H1 (cell line): ENCODE data around the gene IQCF2.

Source experiments
- ATF2 ChIP-seq: IDR thresholded peaks from 2 replicates; pipeline ENCODE4 v1.6.1; 2012; ENCODE audit warnings: low read length, inconsistent platforms
- ATF3 ChIP-seq: IDR thresholded peaks from 2 replicates; pipeline ENCODE4 v1.6.1; 2011; ENCODE audit warnings: low read depth, mild to moderate bottlenecking, low read length; ENCODE audit not compliant: insufficient read depth
- BRCA1 ChIP-seq: IDR thresholded peaks from 2 replicates; pipeline ENCODE4 v1.6.1; 2012; ENCODE audit warnings: low read depth, low read length, improper control_type of control experiment
- CEBPB ChIP-seq: IDR thresholded peaks from 2 replicates; pipeline ENCODE4 v1.6.1; 2012; ENCODE audit warnings: low read depth, low read length
- CTCF ChIP-seq, 3 experiments: IDR thresholded peaks; 1 replicate in 2 of 3; 2 replicates in 1 of 3; pipeline versions ENCODE4 v1.5.1 to v1.6.1; 2011; ENCODE audit warnings: low read length in 3 of 3, mild to moderate bottlenecking in 3 of 3, inconsistent platforms in 2 of 3, low read depth in 1 of 3, moderate library complexity in 1 of 3; ENCODE audit not compliant: insufficient read depth in 1 of 3; ENCODE audit errors: control extremely low read depth in 1 of 3
- EGR1 ChIP-seq: IDR thresholded peaks from 2 replicates; pipeline ENCODE4 v1.6.1; 2011; ENCODE audit warnings: low read depth, low read length, borderline replicate concordance
- KDM1A ChIP-seq: fragments of 200-600, 300-600 bp; sonication (generic); IDR thresholded peaks from 2 replicates; pipeline ENCODE4 v1.7.1; 2016; ENCODE audit warnings: mild to moderate bottlenecking, low read length, borderline replicate concordance
- MAX ChIP-seq: IDR thresholded peaks from 2 replicates; pipeline ENCODE4 v1.6.1; 2012; ENCODE audit warnings: inconsistent platforms
- RAD21 ChIP-seq, 2 experiments: IDR thresholded peaks in 1 of 2; conservative IDR thresholded peaks in 1 of 2; 2 replicates each; pipeline ENCODE4 v1.6.1; 2011; ENCODE audit warnings: low read depth in 2 of 2, low read length in 2 of 2, improper control_type of control experiment in 1 of 2, inconsistent platforms in 1 of 2, mild to moderate bottlenecking in 1 of 2, moderate library complexity in 1 of 2
- SAP30 ChIP-seq: fragments of 300-600 bp; sonication (generic); IDR thresholded peaks from 2 replicates; pipeline ENCODE4 v1.7.1; 2012; ENCODE audit warnings: low read length, moderate library complexity, mild to moderate bottlenecking, inconsistent platforms; ENCODE audit not compliant: insufficient read depth, insufficient replicate concordance
- SIN3A ChIP-seq, 2 experiments: IDR thresholded peaks in 1 of 2; conservative IDR thresholded peaks in 1 of 2; 2 replicates each; pipeline ENCODE4 v1.6.1; 2011 to 2012; ENCODE audit warnings: low read length in 2 of 2, improper control_type of control experiment in 1 of 2, low read depth in 1 of 2, mild to moderate bottlenecking in 1 of 2
- SRF ChIP-seq: IDR thresholded peaks from 2 replicates; pipeline ENCODE4 v1.6.1; 2011; ENCODE audit warnings: mild to moderate bottlenecking, low read depth, low read length, moderate library complexity
- YY1 ChIP-seq: IDR thresholded peaks from 2 replicates; pipeline ENCODE4 v1.6.1; 2011; ENCODE audit warnings: low read depth, mild to moderate bottlenecking, low read length
- ZNF274 ChIP-seq: IDR thresholded peaks from 2 replicates; pipeline ENCODE4 v1.7.0; 2012; ENCODE audit warnings: low read length, borderline replicate concordance; ENCODE audit errors: extremely low read depth

GRCh38 chr3:51894391-51894790, 33.0 kb downstream of the IQCF2 start:
- TF ChIP-seq EGR1 = no peak
- no peak for TF ChIP-seq MAX
- no peak for TF ChIP-seq SRF
- TF ChIP-seq BRCA1 = no peak
- TF ChIP-seq ZNF274 = no peak
- no peak for TF ChIP-seq CEBPB
- TF ChIP-seq SAP30 = no peak
- no peak for TF ChIP-seq YY1
- no peak for TF ChIP-seq KDM1A
- no peak for TF ChIP-seq SIN3A (conservative IDR thresholded peaks at IDR 0.05 in 1 of 2, IDR thresholded peaks at IDR 0.05 in 1 of 2; ENCODE audit: low read depth in 1 of 2, low read length in 2 of 2)
- no peak for TF ChIP-seq ATF3
- TF ChIP-seq CTCF (IDR thresholded peaks at IDR 0.05; ENCODE audit: control extremely low read depth in 1 of 3, insufficient read depth in 1 of 3, low read depth in 1 of 3, low read length in 3 of 3) = no peak
- no peak for TF ChIP-seq ATF2
- no peak for TF ChIP-seq RAD21 (IDR thresholded peaks at IDR 0.05 in 1 of 2, conservative IDR thresholded peaks at IDR 0.05 in 1 of 2; ENCODE audit: low read depth in 2 of 2, low read length in 2 of 2)
